Gastrocnemius medialis (tissue), 4 donors: ENCODE results near the gene TTLL8. TPM values are rescaled to one million over a fixed set of nuclear protein-coding genes. Genes with fewer than 3 reads are reported as not detected.

Source experiments
- ATAC-seq, 2 donors: fragments of 150-250 bp; one replicate each; pipeline ENCODE4 v1.9.1; 2016
- DNase-seq, 2 donors: peaks; one replicate each; pipeline ENCODE4 v3.0.0-alpha.2; 2019
- H3K27ac ChIP-seq, 4 donors: fragments of 200-600 bp; sonication (generic); 1 replicate in 1 of 4; 2 replicates in 3 of 4; pipeline ENCODE4 v1.5.1; 2016 to 2018; ENCODE audit warnings: mild to moderate bottlenecking in 2 of 4, moderate library complexity in 1 of 4
- H3K27me3 ChIP-seq, 3 donors: fragments of 200-600 bp; sonication (generic) in 2 of 3; 1 replicate in 1 of 3; 2 replicates in 2 of 3; pipeline versions ENCODE4 v1.5.1 to v1.6.0; 2016 to 2019; ENCODE audit warnings: mild to moderate bottlenecking in 1 of 3, moderate library complexity in 1 of 3
- H3K36me3 ChIP-seq, 2 donors: fragments of 200-600 bp; sonication (generic) in 1 of 2; one replicate each; pipeline ENCODE4 v1.5.1; 2017 to 2018
- H3K4me1 ChIP-seq, 2 donors: fragments of 200-600 bp; sonication (generic) in 1 of 2; one replicate each; pipeline ENCODE4 v1.5.1; 2016 to 2017; ENCODE audit warnings: mild to moderate bottlenecking in 2 of 2
- H3K4me3 ChIP-seq, 4 donors: fragments of 200-600 bp; sonication (generic) in 3 of 4; 1 replicate in 1 of 4; 2 replicates in 3 of 4; pipeline ENCODE4 v1.5.1; 2016 to 2019; ENCODE audit warnings: mild to moderate bottlenecking in 2 of 4
- H3K9me3 ChIP-seq, 3 donors: fragments of 200-600 bp; sonication (generic) in 2 of 3; 1 replicate in 1 of 3; 2 replicates in 2 of 3; pipeline ENCODE4 v1.5.1; 2016 to 2019
- CTCF ChIP-seq, 5 experiments: fragments of 450-650 bp in 3 of 5; fragments of 200-600 bp in 2 of 5; sonication (generic) in 2 of 5; IDR thresholded peaks in 4 of 5; conservative IDR thresholded peaks in 1 of 5; 1 replicate in 4 of 5; 2 replicates in 1 of 5; pipeline ENCODE4 v1.5.1; 2016 to 2019; ENCODE audit warnings: antibody characterized with exemption in 5 of 5, mild to moderate bottlenecking in 3 of 5, moderate library complexity in 3 of 5
- POLR2A ChIP-seq, 2 donors: fragments of 450-650 bp; IDR thresholded peaks; one replicate each; pipeline ENCODE4 v1.6.1; 2017; ENCODE audit warnings: antibody characterized with exemption in 2 of 2, mild to moderate bottlenecking in 2 of 2, moderate library complexity in 2 of 2
- in situ Hi-C, 4 donors: fragments of 200-750 bp; cut with MboI; loops; one replicate each; pipeline versions ENCODE4 v1.15.0 to v1.8.0; 2017; ENCODE audit warnings: low sequenced_read_pairs in 4 of 4
- intact Hi-C: fragments of 100-400 bp; cut with DNase I; formaldehyde crosslinking; loops from one replicate; pipeline ENCODE4 v1.15.1; 2023; ENCODE audit warnings: low total_unique reads
- total RNA-seq, 4 donors: library from RNA; depleted of rRNA; stranded (reverse); fragments of >200 nt; gene quantifications; one replicate each; pipeline versions ENCODE4 v1.1.0 to v1.2.3, GENCODE V29; 2016

TTLL8 gene
- total RNA-seq, 4 donors from 2014 or later = not detected

GRCh38 chr22:49972163-49973017 is 85.7 kb downstream of the TTLL8 start:
- peak in 1 of 2 donors; percentile 70 for DNase-seq
- ATAC-seq = no peak
- in situ Hi-C loops = no loop called here
- Histone ChIP-seq H3K9me3 (no peaks in the 10 kb centered on the region), H3K4me1 (peaks cover 24 to 27% of the 10 kb centered on the region in 2 donors), H3K36me3 (no peaks in the 10 kb centered on the region), H3K27ac (peak overlapping the region; percentile 90 to 99 (median 95)), H3K4me3 (peak overlapping the region; percentile 61 to 80 (median 64)), H3K27me3 (no peaks in the 10 kb centered on the region)
- intact Hi-C loops = no loop called here
- TF ChIP-seq CTCF (IDR thresholded peaks at IDR 0.05 in 4 of 5, conservative IDR thresholded peaks at IDR 0.05 in 1 of 5) (no peak), POLR2A (IDR thresholded peaks at IDR 0.05) (no peak)

- Histone ChIP-seq H3K36me3 (no peaks in the 10 kb centered on the region), H3K4me1 (peaks cover 32 to 36% of the 10 kb centered on the region in 2 donors), H3K27ac (peak overlapping the region; percentile 90 to 99 (median 95)), H3K4me3 (peak overlapping the region; percentile 61 to 80 (median 64)), H3K27me3 (no peaks in the 10 kb centered on the region), H3K9me3 (no peaks in the 10 kb centered on the region)
- in situ Hi-C loops = no loop called here
- DNase-seq = peak; percentile 90 to 94
- TF ChIP-seq CTCF (IDR thresholded peaks at IDR 0.05 in 4 of 5, conservative IDR thresholded peaks at IDR 0.05 in 1 of 5) (peak in 3 of 5 experiments; percentile 8 to 16 (median 13)), POLR2A (IDR thresholded peaks at IDR 0.05) (peak; percentile 72 to 85)
- ATAC-seq = peak; percentile 48 to 51
- intact Hi-C loops = loop anchor here (2.0 kb wide), 1 partner anchor 35 kb away; no protein-coding TSS in a partner anchor
Measured at GRCh38 chr22:49971232-49972162, 86.6 kb downstream of the TTLL8 start.

- H3K9me3 ChIP-seq = no peaks in the 10 kb centered on the region
- ATAC-seq (peak; percentile 61 to 69), DNase-seq (peak; percentile 98 to 99)
- in situ Hi-C loops = no loop called here
- intact Hi-C loops = loop anchor here (2.0 kb wide), 1 partner anchor 34 kb away; no protein-coding TSS in a partner anchor
- peak overlapping the region; percentile 61 to 80 (median 64) for H3K4me3 ChIP-seq
- peaks cover 41 to 44% of the 10 kb centered on the region in 2 donors for H3K4me1 ChIP-seq
- H3K27me3 ChIP-seq = no peaks in the 10 kb centered on the region
- H3K36me3 ChIP-seq = no peaks in the 10 kb centered on the region
- peak overlapping the region; percentile 90 to 99 (median 95) for H3K27ac ChIP-seq
- TF ChIP-seq POLR2A (IDR thresholded peaks at IDR 0.05) (peak; percentile 94 to 96), CTCF (IDR thresholded peaks at IDR 0.05 in 4 of 5, conservative IDR thresholded peaks at IDR 0.05 in 1 of 5) (no peak)
Measured at GRCh38 chr22:49970528-49971231, 87.4 kb downstream of the TTLL8 start.
